Stimulated activated CD8-positive, alpha-beta memory T cell treated with anti-CD3 and anti-CD28 coated beads, Interleukin-12 subunit alpha, Interleukin-12 subunit beta, amount 100 ng/mL, for 24 hours (primary cell): ENCODE data around the gene DRD4.

Experiments used
- DNase-seq: peaks from one replicate; pipeline ENCODE4 v3.0.0-alpha.2; 2020; ENCODE audit errors: extremely low read depth

DRD4 gene

DNA sequence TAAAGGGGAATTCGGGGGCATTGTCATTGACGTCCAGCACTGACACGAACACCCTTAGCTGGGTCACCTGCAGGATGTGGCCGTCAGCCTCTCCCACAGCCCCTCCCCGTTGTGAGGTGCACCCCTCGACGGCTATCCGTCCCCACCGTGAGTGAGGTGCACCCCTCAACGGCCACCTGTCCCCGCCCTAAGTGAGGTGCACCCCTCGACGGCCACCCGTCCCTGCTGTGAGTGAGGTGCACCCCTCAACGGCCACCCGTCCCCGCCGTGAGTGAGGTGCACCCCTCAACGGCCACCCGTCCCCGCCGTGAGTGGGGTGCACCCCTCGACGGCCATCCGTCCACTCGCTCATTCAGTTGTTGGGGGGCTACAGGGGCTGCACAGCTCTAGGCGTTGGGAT, 15.2 kb upstream of the DRD4 start:
- DNase-seq = no peak

DNA sequence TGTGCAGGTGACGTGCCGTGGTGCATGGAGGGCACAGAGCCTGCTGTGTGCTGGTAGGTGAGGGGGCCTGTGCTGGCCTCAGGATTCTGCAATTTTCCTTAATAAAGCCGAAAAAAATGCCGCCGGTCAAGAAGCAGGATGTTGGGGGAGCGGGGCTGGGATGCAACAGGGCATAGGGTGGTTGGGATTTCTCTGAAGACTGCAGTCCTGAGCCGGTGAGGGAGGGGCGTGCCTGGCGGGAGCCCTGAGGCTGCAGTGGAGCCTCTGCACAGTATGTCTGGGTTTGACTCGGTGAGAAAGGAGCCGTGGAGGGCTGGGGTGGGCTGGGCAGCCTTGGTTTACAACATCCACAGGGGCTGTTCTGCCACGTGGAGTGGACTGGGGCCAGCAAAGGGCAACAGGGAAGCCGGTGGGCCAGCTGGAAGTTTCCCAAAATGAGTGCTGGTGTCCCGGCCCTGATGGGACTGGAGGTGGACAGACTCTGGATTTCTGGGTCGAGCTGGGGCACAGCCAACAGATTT, 13.7 kb upstream of the DRD4 start:
- DNase-seq = no peak

DNA sequence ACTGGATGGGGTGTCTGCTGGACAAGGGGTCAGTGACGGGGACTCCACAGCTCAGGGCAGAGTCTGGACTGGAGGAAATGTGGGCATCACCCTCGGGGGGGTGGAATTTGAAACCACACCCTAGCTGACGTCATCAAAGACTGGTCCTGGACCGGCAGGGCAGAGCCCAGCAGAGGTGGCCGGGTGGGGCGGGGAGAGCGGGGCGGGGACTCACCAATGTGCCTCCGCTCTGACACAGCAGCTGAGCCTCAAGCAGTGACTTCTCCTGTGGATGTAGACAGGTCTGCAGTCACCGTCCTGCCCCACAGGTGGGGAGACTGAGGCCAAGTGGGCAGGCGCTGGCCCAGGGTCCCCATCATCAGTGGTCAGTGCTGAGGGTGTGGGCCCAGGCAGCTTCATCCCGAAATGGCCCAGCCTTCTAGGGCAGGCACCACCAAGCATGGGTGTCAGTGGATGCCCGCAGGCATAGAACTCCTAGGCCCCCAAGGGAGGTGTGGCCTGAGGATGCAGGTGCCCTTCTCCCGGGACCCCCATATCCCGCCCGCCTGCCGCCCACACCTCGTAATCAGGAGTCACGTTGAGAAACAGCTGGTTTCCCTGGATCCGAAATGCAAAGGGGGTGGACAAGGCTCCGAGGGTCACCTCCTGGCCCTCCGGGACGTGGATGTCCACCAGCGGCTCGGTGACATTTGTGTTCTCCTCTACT, 12.9 kb upstream of the DRD4 start:
- no peak for DNase-seq

DNA sequence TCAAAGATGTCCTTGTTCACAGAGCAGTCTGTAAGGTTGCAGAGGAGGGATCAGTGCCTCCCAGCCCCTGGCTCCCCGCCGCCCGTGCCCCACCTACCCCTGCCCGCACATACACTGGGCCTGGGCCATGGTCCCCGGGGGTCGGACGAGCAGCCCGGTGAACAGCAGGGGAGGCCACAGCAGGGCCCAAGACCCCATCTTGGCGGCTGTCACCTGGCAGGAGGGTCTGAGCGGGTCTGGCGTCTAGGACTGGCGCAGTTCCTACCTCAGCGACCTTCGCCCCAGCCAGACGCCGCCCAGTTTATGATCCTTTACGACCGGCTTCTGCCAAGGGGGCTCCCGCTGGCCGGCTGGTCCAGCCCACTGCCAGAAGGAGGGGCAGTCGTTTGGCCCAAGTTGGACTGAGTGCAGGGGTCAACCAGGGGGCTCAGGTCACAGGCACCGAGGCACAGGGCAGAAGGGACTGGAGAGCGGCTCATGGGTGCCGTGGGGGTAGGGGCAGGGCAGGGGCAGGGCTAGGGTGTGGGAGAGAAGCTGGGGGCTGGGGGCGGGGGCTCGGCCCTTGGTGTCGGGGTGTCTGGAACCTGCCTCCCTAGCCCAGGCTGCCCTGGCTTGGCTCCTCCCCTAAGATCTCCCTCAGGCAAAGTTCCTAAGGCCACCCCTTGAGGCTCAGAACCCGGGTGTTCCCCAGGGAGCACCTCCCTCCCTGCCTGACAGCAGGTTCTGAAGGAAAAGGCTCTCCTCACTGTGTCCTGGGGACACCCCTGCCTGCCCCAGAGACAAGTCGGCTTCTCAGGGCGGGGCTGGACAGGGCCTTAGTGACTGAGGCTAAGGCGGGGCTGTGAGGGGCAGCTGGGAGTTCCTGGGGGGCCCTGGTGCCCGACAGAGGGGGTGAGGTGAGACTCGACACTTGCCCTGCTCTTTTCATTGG, 12.1 kb upstream of the DRD4 start, which contains the start of gene CDHR5:
CDHR5 (minus strand) TSS at position 251 of the 931 bp plus-strand sequence; CDS start at position 198, 53 bp downstream.
- DNase-seq = no peak

DNA sequence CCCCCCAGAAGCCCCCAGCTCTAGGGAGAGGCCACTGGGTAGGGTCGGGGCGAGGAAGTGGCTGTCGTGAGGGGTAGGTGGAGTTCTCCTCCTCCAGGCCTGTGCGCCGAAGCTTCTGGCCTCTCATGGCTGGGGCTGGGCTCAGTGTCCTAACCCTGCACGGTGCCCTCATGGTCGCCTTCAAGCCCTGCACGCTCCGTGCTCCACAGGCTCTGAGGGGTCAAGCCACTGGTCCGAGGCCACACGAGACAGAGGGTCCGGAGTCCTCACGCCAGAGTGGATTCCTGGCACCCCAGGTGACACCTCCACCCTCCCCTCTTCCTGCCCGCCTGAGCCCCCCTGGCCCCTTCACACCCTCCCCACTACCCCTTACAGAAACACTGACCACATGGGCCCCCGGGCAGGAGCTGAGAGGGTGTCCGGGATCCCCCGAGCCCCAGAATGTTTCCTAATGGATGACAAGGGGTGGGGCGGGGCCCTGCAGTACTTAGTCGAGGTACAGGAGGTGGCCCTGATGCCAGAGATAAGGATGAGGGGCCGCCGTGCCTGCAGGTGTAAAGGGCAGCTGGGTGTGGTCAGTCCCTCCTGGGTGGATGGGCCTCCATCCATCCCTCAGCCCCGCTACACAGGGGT, 11.3 kb upstream of the DRD4 start:
- DNase-seq = no peak

DNA sequence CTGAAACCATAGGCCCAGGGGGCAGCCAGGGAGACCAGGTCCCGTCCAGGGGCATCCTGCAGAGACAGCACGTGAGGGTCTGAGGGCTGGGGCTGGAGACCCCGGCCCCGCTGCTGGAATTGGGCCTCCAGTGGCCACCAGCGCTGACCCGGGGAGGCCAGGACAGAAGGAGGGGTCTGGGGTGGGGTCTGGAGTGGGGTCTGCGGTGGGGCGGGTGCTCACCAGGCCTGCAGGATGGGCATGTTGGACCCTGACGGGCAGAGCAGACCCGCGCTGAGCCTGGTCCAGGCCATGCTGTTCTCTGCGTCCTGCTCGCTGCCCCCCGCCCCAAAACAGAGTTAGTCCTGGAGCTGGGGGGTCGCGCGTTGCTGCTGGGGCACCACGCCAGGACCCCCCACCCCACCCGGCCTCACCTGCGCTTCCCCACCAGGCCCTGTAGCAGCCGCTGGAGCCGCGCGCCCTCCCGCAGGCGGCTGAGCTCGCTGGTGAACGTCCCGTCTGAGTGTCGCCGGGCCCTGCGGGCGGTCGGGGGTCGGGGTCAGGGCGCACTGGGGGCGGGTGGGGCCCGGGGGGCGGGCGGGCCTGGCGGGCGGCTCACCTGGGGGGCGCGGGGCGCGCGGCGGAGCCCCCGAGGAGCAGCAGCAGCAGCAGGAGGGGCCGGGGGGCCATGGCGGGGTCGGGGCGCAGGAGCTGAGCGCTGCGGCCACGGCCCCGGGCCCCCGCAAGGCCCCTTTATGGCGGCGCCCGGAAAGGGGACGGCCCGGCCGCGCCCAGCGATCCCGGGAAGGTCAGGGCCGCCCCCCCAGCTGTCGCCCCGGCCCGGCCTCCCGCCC, 10.4 kb upstream of the DRD4 start, which contains the start of gene SCT:
SCT (minus strand) TSS at position 707 of the 833 bp plus-strand sequence; CDS start at position 669, 38 bp downstream.
- no peak for DNase-seq

DNA sequence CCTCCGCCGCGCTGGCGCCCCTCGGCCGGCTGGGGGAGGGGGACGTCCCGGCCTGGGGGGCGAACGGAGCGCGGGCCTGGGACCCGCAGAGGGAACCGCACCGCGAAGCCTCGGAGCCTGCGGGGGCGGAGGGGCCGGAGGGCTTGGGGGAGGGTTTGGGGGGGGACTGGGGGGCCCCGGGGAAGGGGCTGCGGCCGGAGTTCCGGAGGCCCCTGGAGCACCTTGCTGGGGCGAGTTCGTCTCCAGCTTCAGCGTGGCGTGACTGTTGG, 9.8 kb upstream of the DRD4 start:
- DNase-seq = no peak

DNA sequence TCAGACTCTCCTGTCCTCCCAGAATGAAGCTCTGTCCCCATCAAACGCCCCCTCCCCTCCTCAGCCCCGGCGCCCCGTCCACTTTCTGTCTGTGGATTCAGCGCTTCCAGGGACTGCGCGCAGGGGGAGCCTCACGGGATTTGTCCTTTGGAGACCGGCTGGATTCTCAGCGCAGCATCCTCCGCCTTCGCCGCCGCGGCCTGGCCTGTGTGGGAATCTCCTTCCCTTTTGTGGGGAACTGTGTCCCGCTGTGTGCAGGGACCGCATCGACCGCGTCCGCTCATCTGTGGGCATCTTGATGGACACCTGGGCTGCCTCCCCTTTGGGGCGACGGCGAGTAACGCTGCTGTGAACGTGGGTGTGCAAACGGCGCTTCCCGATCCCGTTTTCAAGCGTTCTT, 9.0 kb upstream of the DRD4 start:
- DNase-seq = no peak

DNA sequence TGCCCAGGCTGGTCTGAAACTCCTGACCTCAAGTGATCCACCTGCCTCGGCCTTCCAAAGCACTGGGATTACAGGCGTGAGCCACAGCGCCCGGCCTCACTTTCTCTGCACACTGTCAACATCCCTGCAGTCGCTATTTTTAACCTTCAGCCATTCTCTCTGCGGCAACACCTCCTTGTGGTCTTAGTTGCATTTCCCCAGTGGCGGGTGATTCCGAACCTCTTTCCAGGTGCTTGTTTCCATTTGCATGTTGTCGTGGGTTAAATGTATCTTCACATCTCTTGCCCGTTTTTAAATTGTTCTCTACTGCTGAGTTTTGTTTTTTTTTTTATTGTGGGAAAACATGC, 7.9 kb upstream of the DRD4 start:
- no peak for DNase-seq

DNA sequence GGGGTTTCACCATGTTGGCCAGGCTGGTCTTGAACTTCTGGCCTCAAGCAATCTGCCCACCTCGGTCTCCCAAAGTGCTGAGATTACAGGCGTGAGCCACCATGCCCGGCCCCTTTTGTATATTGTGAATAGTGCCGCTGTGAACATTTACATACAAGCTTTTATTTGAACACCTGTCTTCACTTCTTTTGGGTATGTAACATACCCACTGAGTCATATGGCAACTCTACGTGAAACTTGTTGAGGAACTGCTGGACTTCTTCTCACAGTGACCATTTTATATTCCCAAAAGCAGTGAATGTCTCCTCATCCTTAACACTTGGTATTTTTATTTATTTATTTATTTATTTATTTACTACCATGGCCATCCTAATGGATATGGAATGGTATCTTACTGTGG, 6.2 kb upstream of the DRD4 start:
- no peak for DNase-seq

DNA sequence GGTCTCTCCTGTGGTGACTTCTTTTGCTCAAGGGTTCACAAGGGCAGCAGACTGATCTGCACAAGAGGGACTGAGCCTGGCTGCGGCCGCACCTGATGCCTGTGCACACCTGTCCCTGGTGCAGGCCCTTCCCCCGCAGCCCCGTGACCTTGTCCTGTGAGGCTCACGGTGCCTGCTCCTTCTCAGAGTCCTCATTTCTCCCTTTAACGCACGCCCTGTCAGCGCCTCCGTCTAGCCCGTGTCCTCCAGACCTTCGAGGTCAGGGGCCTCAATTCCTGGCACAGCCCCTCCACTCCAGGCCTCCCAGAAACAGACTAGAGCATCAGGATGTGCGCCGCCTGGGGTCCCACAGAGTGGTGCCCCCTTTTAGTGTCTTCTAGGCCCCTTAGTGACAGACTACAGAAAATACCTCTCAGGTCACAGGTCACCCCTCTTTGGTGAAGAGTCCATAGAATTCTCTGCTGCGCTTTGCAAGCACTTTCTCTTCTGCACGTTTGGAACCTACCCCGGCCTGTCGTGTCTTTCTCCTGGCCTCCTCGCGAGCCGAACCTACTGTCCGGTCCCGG, 1.0 kb upstream of the DRD4 start:
- DNase-seq = no peak

DNA sequence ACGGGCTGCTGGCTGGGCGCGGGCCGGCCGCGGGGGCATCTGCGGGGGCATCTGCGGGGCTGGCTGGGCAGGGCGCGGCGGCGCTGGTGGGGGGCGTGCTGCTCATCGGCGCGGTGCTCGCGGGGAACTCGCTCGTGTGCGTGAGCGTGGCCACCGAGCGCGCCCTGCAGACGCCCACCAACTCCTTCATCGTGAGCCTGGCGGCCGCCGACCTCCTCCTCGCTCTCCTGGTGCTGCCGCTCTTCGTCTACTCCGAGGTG, 194 bp downstream of the DRD4 start:
- no peak for DNase-seq

DNA sequence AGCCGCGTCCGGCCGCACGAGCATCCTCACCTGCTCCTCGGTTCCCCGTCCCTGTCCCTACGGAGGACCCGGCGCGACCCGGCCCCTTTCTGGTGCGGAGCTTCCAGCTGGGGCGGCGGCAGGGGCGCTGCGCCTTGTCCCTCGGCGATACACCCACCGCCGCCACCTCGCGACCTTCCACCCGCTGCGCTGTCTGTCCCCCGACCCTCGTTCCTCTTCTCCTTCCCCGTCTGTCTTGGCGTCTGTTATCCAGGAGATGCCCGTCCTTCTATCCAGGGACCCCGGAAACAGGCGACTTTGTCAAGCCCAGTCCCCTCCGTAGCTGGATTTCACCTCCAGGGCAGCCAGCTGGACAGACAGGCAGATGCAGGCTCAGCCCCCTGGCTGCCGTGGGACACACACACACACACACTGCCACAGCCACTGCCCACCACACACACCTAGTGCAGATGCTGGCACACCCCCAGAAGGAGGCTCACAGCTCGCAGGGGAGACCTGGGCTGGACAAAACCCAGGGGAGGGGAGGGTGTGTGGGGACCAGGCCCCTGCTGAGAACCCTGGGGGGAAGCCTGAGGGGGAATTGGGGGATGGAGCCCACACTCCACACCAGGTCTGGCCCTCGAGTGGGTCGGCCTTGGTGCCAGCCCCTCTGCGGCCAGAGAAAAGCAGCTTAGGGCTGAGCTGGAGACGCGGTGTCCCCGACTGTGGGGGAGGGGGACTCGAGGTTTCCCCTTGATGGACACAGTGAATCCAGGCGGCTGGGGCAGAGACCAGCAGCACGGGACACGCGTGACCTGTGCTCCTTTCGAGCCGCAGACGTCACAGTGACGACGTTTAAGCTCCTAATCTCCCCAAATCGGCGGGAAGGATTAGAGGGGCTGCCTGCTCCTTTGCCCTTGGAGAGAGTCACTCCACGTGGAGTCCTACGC, 788 bp downstream of the DRD4 start:
- DNase-seq = no peak

DNA sequence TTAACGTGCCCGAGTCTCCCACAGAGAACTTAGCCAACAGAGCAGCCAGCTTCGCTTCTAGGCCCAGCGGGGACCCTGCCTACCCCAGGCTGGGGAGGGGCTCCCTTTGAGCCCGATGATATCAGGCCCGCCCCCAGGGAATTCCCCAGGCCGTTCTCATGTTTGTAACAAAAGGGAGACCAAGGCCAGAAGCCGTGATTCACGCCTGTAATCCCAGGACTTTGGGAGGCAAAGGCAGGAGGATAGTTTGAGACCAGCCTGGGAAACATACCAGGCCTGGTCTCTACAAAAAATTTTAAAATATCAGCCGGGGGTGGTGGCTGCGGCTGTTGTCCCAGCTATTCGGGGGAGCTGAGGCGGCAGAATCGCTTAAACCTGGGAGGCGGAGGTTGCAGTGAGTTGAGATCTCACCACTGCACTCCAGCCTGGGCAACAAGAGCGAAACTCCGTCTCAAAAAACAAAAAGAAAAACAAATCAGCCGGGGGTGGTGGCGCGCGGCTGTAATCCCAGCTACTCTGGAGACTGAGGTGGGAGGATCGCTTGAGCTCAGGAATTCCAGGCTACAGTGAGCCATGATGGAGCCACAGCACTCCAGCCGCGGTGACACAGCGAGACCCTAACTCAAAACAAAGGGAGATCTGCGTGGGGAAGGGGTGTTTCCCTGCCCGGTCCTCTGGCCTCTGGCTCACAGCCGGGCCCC, 1.7 kb downstream of the DRD4 start:
- no peak for DNase-seq

DNA sequence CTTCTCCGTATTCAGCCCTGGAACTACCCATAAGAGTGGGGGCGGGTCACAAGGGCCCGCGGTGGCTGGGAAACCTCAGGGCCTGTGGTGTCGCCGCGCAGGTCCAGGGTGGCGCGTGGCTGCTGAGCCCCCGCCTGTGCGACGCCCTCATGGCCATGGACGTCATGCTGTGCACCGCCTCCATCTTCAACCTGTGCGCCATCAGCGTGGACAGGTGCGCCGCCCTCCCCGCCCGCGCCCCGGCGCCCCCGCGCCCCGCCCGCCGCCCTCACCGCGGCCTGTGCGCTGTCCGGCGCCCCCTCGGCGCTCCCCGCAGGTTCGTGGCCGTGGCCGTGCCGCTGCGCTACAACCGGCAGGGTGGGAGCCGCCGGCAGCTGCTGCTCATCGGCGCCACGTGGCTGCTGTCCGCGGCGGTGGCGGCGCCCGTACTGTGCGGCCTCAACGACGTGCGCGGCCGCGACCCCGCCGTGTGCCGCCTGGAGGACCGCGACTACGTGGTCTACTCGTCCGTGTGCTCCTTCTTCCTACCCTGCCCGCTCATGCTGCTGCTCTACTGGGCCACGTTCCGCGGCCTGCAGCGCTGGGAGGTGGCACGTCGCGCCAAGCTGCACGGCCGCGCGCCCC, 2.4 kb downstream of the DRD4 start:
- DNase-seq = no peak

DNA sequence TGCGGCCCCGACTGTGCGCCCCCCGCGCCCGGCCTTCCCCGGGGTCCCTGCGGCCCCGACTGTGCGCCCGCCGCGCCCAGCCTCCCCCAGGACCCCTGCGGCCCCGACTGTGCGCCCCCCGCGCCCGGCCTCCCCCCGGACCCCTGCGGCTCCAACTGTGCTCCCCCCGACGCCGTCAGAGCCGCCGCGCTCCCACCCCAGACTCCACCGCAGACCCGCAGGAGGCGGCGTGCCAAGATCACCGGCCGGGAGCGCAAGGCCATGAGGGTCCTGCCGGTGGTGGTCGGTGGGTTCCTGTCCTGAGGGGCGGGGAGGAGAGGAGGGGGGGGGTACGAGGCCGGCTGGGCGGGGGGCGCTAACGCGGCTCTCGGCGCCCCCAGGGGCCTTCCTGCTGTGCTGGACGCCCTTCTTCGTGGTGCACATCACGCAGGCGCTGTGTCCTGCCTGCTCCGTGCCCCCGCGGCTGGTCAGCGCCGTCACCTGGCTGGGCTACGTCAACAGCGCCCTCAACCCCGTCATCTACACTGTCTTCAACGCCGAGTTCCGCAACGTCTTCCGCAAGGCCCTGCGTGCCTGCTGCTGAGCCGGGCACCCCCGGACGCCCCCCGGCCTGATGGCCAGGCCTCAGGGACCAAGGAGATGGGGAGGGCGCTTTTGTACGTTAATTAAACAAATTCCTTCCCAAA, 3.1 kb downstream of the DRD4 start:
- DNase-seq = no peak

DNA sequence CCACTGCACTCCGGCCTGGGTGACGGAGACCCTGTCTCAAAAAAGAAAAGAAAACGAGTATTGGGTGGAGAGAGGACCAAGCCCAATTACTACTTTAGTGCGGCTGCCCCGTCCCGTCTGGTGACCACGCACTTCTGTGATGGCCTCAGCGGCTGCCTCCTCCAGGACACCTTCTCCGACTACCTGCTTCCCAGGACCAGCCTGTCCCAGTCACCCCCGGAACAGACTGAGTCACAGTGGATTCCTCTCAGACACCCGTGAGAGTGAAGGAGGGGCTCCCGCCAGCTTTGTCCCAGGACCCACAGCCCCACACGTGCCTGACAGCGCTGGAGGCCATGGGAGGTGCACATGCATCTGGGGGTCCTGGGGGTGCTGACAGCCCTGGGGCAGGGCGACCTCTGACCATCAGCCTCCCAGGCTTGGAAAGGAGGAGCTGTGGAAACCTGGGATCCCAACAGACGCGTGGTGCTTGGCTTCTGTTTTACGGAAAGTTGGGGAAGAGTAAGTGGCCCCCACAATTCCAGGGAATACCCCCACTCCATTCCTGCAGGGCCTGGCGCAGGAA, 4.8 kb downstream of the DRD4 start:
- DNase-seq = no peak

DNA sequence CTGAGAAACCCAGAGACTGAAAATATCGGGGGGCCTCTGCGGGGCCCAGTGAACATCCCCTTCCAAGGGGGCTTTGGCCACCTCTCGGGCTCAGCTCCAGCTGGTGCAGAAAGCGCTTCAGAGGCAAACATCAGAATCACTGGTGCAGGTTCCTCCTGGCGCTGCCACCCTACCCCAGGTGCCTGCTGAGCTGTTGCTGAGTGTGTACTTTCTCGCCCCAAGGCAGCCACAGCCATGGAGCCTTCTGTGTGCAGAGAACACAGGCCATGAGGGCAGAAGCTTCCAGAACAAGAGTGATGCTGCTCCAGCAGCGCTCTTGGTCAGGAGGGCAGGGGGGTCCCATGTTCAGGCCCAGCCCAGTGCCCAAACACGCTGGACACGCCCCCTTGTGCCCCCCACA, 6.3 kb downstream of the DRD4 start:
- DNase-seq = no peak
